Liver (tissue), 9 donors: ENCODE results near the gene THBS3. TPM values are rescaled to one million over a fixed set of nuclear protein-coding genes. Genes with fewer than 3 reads are reported as not detected.

Source experiments
- DNase-seq: peaks from one replicate; pipeline ENCODE4 v3.0.0-alpha.2; 2017; ENCODE audit warnings: low spot score
- H3K27ac ChIP-seq, 2 donors: one replicate each; pipeline ENCODE4 v1.7.0; 2013; ENCODE audit warnings: inconsistent platforms in 2 of 2, low read length in 2 of 2, control low read depth in 1 of 2, low read depth in 1 of 2, mild to moderate bottlenecking in 1 of 2
- H3K27me3 ChIP-seq, 4 donors: one replicate each; pipeline versions ENCODE4 v1.6.1 to v1.7.0; 2013; ENCODE audit warnings: low read length in 3 of 4, inconsistent platforms in 1 of 4, mild to moderate bottlenecking in 1 of 4, moderate library complexity in 1 of 4; ENCODE audit not compliant: control insufficient read depth in 4 of 4, insufficient read depth in 4 of 4
- H3K36me3 ChIP-seq, 4 donors: one replicate each; pipeline versions ENCODE4 v1.6.1 to v1.7.0; 2013; ENCODE audit warnings: low read length in 3 of 4, mild to moderate bottlenecking in 3 of 4, low read depth in 1 of 4, moderate library complexity in 1 of 4; ENCODE audit not compliant: control insufficient read depth in 4 of 4, insufficient read depth in 3 of 4
- H3K4me1 ChIP-seq, 4 donors: one replicate each; pipeline versions ENCODE4 v1.6.1 to v1.7.0; 2013; ENCODE audit warnings: low read length in 3 of 4, mild to moderate bottlenecking in 3 of 4, moderate library complexity in 1 of 4; ENCODE audit not compliant: control insufficient read depth in 4 of 4, insufficient read depth in 4 of 4
- H3K4me3 ChIP-seq, 3 donors: one replicate each; pipeline versions ENCODE4 v1.6.1 to v1.7.0; 2013; ENCODE audit warnings: low read length in 3 of 3, control low read depth in 1 of 3, low read depth in 1 of 3, mild to moderate bottlenecking in 1 of 3
- H3K9ac ChIP-seq, 2 donors: one replicate each; pipeline ENCODE4 v1.7.0; 2013; ENCODE audit warnings: low read length in 2 of 2, mild to moderate bottlenecking in 2 of 2, moderate library complexity in 2 of 2, control low read depth in 1 of 2, low read depth in 1 of 2
- H3K9me3 ChIP-seq, 4 donors: one replicate each; pipeline versions ENCODE4 v1.6.1 to v1.7.0; 2013; ENCODE audit warnings: low read length in 3 of 4; ENCODE audit not compliant: control insufficient read depth in 4 of 4
- EGR1 ChIP-seq, 2 donors: IDR thresholded peaks; 2 replicates each; pipeline ENCODE4 v1.6.1; 2016 to 2018; ENCODE audit warnings: antibody characterized with exemption in 2 of 2, low read depth in 2 of 2
- FOXA1 ChIP-seq: IDR thresholded peaks from 2 replicates; pipeline ENCODE4 v1.6.1; 2016; ENCODE audit warnings: antibody characterized with exemption
- FOXA2 ChIP-seq: IDR thresholded peaks from 2 replicates; pipeline ENCODE4 v1.6.1; 2016; ENCODE audit warnings: antibody characterized with exemption
- GABPA ChIP-seq, 2 donors: IDR thresholded peaks in 1 of 2; conservative IDR thresholded peaks in 1 of 2; 2 replicates each; pipeline ENCODE4 v1.6.1; 2016; ENCODE audit warnings: antibody characterized with exemption in 2 of 2, mild to moderate bottlenecking in 1 of 2, moderate library complexity in 1 of 2
- HNF4A ChIP-seq, 2 donors: conservative IDR thresholded peaks; 2 replicates each; pipeline ENCODE4 v1.6.1; 2016; ENCODE audit warnings: antibody characterized with exemption in 2 of 2, mild to moderate bottlenecking in 2 of 2
- HNF4G ChIP-seq: IDR thresholded peaks from 2 replicates; pipeline ENCODE4 v1.6.1; 2016; ENCODE audit warnings: antibody characterized with exemption
- JUND ChIP-seq, 2 donors: IDR thresholded peaks; 2 replicates each; pipeline ENCODE4 v1.6.1; 2016; ENCODE audit warnings: antibody characterized with exemption in 2 of 2
- NR2F2 ChIP-seq: IDR thresholded peaks from 2 replicates; pipeline ENCODE4 v1.6.1; 2016; ENCODE audit warnings: antibody characterized with exemption
- RAD21 ChIP-seq, 2 donors: IDR thresholded peaks; 2 replicates each; pipeline ENCODE4 v1.6.1; 2016; ENCODE audit warnings: antibody characterized with exemption in 2 of 2, mild to moderate bottlenecking in 2 of 2
- RXRA ChIP-seq, 2 donors: IDR thresholded peaks; 2 replicates each; pipeline ENCODE4 v1.6.1; 2017 to 2018; ENCODE audit warnings: antibody characterized with exemption in 2 of 2, mild to moderate bottlenecking in 1 of 2
- SP1 ChIP-seq: IDR thresholded peaks from 2 replicates; pipeline ENCODE4 v1.6.1; 2018; ENCODE audit warnings: antibody characterized with exemption, mild to moderate bottlenecking
- TAF1 ChIP-seq: conservative IDR thresholded peaks from 2 replicates; pipeline ENCODE4 v1.6.1; 2016; ENCODE audit warnings: antibody characterized with exemption, mild to moderate bottlenecking
- YY1 ChIP-seq: IDR thresholded peaks from 2 replicates; pipeline ENCODE4 v1.6.1; 2016; ENCODE audit warnings: antibody characterized with exemption, mild to moderate bottlenecking
- WGBS: extraction: QIAGEN DNeasy Blood & Tissue Kit; methylation state at CpG from one replicate; pipeline ENCODE4 v1.1.7; 2013; 5-methylcytosine and 5-hydroxymethylcytosine counted together
- polyA plus RNA-seq, 2 donors: library from polyadenylated mRNA; stranded (reverse) in 1 of 2; unstranded in 1 of 2; fragments of 200-250 nt in 1 of 2; fragments of >200 nt in 1 of 2; fragmentation: Nextera tagmentation in 1 of 2; extraction: Ambion mirVana in 1 of 2; gene quantifications; one replicate each; pipeline versions ENCODE4 v1.2.1 to v1.2.3, GENCODE V29; 2013 to 2015
- total RNA-seq, 2 donors: library from RNA; depleted of rRNA; stranded (reverse); fragments of >200 nt; gene quantifications; one replicate each; pipeline ENCODE4 v1.2.3, GENCODE V29; 2014
- TF ChIP-seq, protein P1 (sequence below): fragments of 150-350 bp; IDR thresholded peaks from 2 replicates; pipeline ENCODE4 v1.5.1; 2017; ENCODE audit warnings: improper control_type of control experiment, low read depth, low read length; ENCODE audit not compliant: missing input control
- TF ChIP-seq, protein P2 (sequence below): IDR thresholded peaks from 2 replicates; pipeline ENCODE4 v1.6.1; 2016; ENCODE audit warnings: antibody characterized with exemption, mild to moderate bottlenecking
- TF ChIP-seq, protein P3 (sequence below): IDR thresholded peaks from 2 replicates; pipeline ENCODE4 v1.6.1; 2016; ENCODE audit warnings: antibody characterized with exemption
- TF ChIP-seq, protein P4 (sequence below): IDR thresholded peaks from 2 replicates; pipeline ENCODE4 v1.6.1; 2016; ENCODE audit warnings: antibody characterized with exemption
- donor health status: healthy.
- donor health status: healthy.
- donor health status: healthy.
- donor health status: healthy.
- donor health status: healthy.

THBS3 gene
- total and polyA plus RNA-seq, 4 donors, result 3.1 to 6.9 (median 4.2) TPM

DNA sequence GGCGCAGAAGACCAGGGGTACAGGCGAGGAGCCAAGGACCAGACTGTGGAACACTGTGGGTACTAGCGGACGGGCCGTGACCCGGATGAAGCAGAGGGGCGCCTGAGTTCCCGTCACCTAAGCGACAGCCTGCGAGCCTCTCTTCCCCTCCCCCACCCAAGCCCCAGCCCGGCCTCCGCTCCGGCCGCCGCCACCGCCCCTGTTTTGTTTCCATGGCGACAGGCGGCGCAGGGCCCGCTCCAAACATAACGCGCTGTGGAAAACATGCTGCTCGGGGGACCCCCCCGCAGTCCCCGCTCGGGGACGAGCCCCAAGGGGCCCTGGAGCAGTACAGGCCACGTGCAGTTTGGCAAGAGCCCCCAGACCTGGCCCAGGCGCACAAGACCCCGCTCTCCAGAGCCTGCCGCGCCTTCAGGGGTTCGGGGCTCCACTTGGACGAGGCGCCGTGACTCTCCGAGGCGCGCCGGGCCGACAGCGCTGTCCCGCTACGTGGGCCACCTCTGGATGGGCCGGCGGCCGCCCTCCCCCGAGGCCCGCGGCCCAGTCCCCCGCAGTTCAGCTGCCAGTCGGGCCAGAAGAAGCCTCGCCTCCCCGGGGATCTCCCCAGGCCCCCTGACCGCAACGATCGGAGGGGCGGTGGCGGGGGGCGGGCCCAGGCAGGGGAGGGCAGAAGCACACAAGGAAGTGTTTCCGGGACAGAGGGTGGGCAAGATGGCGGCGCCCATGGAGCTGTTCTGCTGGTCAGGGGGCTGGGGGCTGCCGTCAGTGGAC lies 1.0 kb upstream of the THBS3 start, which contains the start of gene MTX1:
Gene MTX1 (plus strand): TSS at position 155 of the 771 bp plus-strand sequence. CDS start 110 bp downstream, at position 265.
- DNase-seq, result peak; percentile 87
- H3K36me3 ChIP-seq, result peaks cover 0 to 7% (median under 1%) of the 10 kb centered on the region in 4 donors
- peak within 1 kb of the TSS; percentile 88 to 96 for H3K27ac ChIP-seq
- no peaks in the 10 kb centered on the region for H3K9me3 ChIP-seq
- TF ChIP-seq FOXA2 (no peak), RXRA (IDR thresholded peaks at IDR 0.05) (peak in 1 of 2 donors; percentile 22), HNF4G (no peak), YY1 (peak; percentile 98), EGR1 (IDR thresholded peaks at IDR 0.05; ENCODE audit: low read depth in 2 of 2) (no peak), TAF1 (no peak), GABPA (IDR thresholded peaks at IDR 0.05 in 1 of 2, conservative IDR thresholded peaks at IDR 0.05 in 1 of 2) (peak in 1 of 2 donors; percentile 76), FOXA1 (no peak), JUND (IDR thresholded peaks at IDR 0.05) (no peak), SP1 (peak; percentile 52), RAD21 (IDR thresholded peaks at IDR 0.05) (no peak), NR2F2 (peak; percentile 60), HNF4A (conservative IDR thresholded peaks at IDR 0.05) (no peak)
- TF ChIP-seq, protein P1, sequence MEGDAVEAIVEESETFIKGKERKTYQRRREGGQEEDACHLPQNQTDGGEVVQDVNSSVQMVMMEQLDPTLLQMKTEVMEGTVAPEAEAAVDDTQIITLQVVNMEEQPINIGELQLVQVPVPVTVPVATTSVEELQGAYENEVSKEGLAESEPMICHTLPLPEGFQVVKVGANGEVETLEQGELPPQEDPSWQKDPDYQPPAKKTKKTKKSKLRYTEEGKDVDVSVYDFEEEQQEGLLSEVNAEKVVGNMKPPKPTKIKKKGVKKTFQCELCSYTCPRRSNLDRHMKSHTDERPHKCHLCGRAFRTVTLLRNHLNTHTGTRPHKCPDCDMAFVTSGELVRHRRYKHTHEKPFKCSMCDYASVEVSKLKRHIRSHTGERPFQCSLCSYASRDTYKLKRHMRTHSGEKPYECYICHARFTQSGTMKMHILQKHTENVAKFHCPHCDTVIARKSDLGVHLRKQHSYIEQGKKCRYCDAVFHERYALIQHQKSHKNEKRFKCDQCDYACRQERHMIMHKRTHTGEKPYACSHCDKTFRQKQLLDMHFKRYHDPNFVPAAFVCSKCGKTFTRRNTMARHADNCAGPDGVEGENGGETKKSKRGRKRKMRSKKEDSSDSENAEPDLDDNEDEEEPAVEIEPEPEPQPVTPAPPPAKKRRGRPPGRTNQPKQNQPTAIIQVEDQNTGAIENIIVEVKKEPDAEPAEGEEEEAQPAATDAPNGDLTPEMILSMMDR, result no peak
- TF ChIP-seq, protein P2, sequence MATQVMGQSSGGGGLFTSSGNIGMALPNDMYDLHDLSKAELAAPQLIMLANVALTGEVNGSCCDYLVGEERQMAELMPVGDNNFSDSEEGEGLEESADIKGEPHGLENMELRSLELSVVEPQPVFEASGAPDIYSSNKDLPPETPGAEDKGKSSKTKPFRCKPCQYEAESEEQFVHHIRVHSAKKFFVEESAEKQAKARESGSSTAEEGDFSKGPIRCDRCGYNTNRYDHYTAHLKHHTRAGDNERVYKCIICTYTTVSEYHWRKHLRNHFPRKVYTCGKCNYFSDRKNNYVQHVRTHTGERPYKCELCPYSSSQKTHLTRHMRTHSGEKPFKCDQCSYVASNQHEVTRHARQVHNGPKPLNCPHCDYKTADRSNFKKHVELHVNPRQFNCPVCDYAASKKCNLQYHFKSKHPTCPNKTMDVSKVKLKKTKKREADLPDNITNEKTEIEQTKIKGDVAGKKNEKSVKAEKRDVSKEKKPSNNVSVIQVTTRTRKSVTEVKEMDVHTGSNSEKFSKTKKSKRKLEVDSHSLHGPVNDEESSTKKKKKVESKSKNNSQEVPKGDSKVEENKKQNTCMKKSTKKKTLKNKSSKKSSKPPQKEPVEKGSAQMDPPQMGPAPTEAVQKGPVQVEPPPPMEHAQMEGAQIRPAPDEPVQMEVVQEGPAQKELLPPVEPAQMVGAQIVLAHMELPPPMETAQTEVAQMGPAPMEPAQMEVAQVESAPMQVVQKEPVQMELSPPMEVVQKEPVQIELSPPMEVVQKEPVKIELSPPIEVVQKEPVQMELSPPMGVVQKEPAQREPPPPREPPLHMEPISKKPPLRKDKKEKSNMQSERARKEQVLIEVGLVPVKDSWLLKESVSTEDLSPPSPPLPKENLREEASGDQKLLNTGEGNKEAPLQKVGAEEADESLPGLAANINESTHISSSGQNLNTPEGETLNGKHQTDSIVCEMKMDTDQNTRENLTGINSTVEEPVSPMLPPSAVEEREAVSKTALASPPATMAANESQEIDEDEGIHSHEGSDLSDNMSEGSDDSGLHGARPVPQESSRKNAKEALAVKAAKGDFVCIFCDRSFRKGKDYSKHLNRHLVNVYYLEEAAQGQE, result no peak
- TF ChIP-seq, protein P3, sequence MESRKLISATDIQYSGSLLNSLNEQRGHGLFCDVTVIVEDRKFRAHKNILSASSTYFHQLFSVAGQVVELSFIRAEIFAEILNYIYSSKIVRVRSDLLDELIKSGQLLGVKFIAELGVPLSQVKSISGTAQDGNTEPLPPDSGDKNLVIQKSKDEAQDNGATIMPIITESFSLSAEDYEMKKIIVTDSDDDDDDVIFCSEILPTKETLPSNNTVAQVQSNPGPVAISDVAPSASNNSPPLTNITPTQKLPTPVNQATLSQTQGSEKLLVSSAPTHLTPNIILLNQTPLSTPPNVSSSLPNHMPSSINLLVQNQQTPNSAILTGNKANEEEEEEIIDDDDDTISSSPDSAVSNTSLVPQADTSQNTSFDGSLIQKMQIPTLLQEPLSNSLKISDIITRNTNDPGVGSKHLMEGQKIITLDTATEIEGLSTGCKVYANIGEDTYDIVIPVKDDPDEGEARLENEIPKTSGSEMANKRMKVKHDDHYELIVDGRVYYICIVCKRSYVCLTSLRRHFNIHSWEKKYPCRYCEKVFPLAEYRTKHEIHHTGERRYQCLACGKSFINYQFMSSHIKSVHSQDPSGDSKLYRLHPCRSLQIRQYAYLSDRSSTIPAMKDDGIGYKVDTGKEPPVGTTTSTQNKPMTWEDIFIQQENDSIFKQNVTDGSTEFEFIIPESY, result no peak
- TF ChIP-seq, protein P4, sequence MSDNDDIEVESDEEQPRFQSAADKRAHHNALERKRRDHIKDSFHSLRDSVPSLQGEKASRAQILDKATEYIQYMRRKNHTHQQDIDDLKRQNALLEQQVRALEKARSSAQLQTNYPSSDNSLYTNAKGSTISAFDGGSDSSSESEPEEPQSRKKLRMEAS, result no peak
- peak within 1 kb of the TSS; percentile 61 to 80 for H3K9ac ChIP-seq
- H3K4me1 ChIP-seq, result peaks cover 2 to 28% (median 24%) of the 10 kb centered on the region in 4 donors
- H3K27me3 ChIP-seq, result no peaks in the 10 kb centered on the region
- WGBS, result under 1% methylated on average over 64 of the region's 64 CpGs
- peak within 1 kb of the TSS; percentile 81 to 97 (median 91) for H3K4me3 ChIP-seq
